ENCODE data around the gene LYZL6. TPM values are rescaled to one million over a fixed set of nuclear protein-coding genes. Genes with fewer than 3 reads are reported as not detected.

The LYZL6 gene
- total RNA-seq, 2 experiments from 2014 or later = not detected

DNA sequence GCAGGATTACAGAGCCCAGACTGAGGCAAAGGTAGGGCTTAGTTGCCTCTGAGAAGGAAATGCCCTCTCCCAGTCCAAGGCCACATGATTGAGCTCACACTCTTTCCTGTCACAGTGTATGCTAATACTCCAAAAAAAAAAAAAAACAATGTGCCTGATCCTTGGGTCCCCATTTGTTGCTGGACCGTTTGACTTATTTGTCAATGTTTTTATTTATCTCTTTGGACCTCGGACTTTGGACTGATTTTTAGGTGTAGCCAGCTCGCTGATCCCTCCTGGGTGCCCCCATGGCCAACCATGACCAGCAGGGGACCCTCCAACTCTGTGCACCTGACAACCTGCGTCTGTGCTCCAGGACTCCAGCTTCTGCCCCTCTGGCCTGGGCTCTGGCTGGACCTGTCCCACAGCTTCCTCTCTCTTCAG is 38.4 kb upstream of the LYZL6 start:
- no peak for TF ChIP-seq CTCF (IDR thresholded peaks at IDR 0.05)
- no peak overlapping the region for H3K27ac Mint-ChIP-seq
- intact Hi-C loops (cut with DNase I, micrococcal nuclease) = no loop called here
- H3K27me3 Mint-ChIP-seq = peaks cover 19% of the 10 kb centered on the region
- DNase-seq = no peak
- H3K4me1 Mint-ChIP-seq (ENCODE audit: low read depth) = no peaks in the 10 kb centered on the region
- Histone ChIP-seq H3K4me3 (ENCODE audit: low read length) (no peak overlapping the region), H3K36me3 (ENCODE audit: insufficient read depth, low read length) (no peaks in the 10 kb centered on the region), H3K27ac (ENCODE audit: low read depth in 1 of 2, low read length in 2 of 2) (no peak overlapping the region), H3K9me3 (ENCODE audit: control insufficient read depth in 1 of 2, insufficient read depth in 1 of 2, low read length in 2 of 2) (no peaks in the 10 kb centered on the region), H3K27me3 (ENCODE audit: control insufficient read depth in 1 of 2, insufficient read depth in 2 of 2, low read length in 2 of 2) (no peaks in the 10 kb centered on the region), H3K4me1 (ENCODE audit: insufficient read depth, low read length) (no peaks in the 10 kb centered on the region)
- no peaks in the 10 kb centered on the region for H3K9me3 Mint-ChIP-seq
- no peaks in the 10 kb centered on the region for H3K36me3 Mint-ChIP-seq (ENCODE audit: low read depth)
- POLR2A ChIA-PET = no interaction called here
- no peak overlapping the region for H3K4me3 Mint-ChIP-seq
- no peak for ATAC-seq (ENCODE audit: poor library complexity)
- CTCF ChIA-PET = no interaction called here

GRCh38 chr17:35981246-35981645 is 37.7 kb upstream of the LYZL6 start, which contains the start of gene CCL16:
TSS of gene CCL16 (minus strand) at chr17:35981497. CDS start at chr17:35981420, 77 bp downstream.
- no peak within 1 kb of the TSS for H3K4me3 Mint-ChIP-seq
- H3K36me3 Mint-ChIP-seq (ENCODE audit: low read depth) = no peaks in the 10 kb centered on the region
- ChIA-PET POLR2A (no interaction called here), CTCF (no interaction called here)
- intact Hi-C loops (cut with DNase I, micrococcal nuclease) = no loop called here
- H3K4me3 ChIP-seq (ENCODE audit: low read length) = no peak within 1 kb of the TSS
- no peaks in the 10 kb centered on the region for H3K27me3 ChIP-seq (ENCODE audit: control insufficient read depth in 1 of 2, insufficient read depth in 2 of 2, low read length in 2 of 2)
- H3K4me1 ChIP-seq (ENCODE audit: insufficient read depth, low read length) = no peaks in the 10 kb centered on the region
- H3K27me3 Mint-ChIP-seq = peaks cover 19% of the 10 kb centered on the region
- no peak for TF ChIP-seq CTCF (IDR thresholded peaks at IDR 0.05)
- no peaks in the 10 kb centered on the region for H3K9me3 ChIP-seq (ENCODE audit: control insufficient read depth in 1 of 2, insufficient read depth in 1 of 2, low read length in 2 of 2)
- DNase-seq (no peak), ATAC-seq (ENCODE audit: poor library complexity) (no peak)
- no peaks in the 10 kb centered on the region for H3K4me1 Mint-ChIP-seq (ENCODE audit: low read depth)
- no peak within 1 kb of the TSS for H3K27ac Mint-ChIP-seq
- H3K36me3 ChIP-seq (ENCODE audit: insufficient read depth, low read length) = no peaks in the 10 kb centered on the region
- no peak within 1 kb of the TSS for H3K27ac ChIP-seq (ENCODE audit: low read depth in 1 of 2, low read length in 2 of 2)
- no peaks in the 10 kb centered on the region for H3K9me3 Mint-ChIP-seq

GRCh38 chr17:35978346-35978745 is 34.8 kb upstream of the LYZL6 start:
- CTCF ChIA-PET = no interaction called here
- POLR2A ChIA-PET = no interaction called here
- ATAC-seq (ENCODE audit: poor library complexity) (no peak), DNase-seq (no peak)
- H3K9me3 ChIP-seq (ENCODE audit: control insufficient read depth in 1 of 2, insufficient read depth in 1 of 2, low read length in 2 of 2) = no peaks in the 10 kb centered on the region
- TF ChIP-seq CTCF (IDR thresholded peaks at IDR 0.05) = no peak
- Mint-ChIP-seq H3K4me1 (ENCODE audit: low read depth) (no peaks in the 10 kb centered on the region), H3K36me3 (ENCODE audit: low read depth) (no peaks in the 10 kb centered on the region), H3K27ac (no peak overlapping the region), H3K27me3 (peaks cover 19% of the 10 kb centered on the region), H3K4me3 (no peak overlapping the region), H3K9me3 (no peaks in the 10 kb centered on the region)
- no peaks in the 10 kb centered on the region for H3K4me1 ChIP-seq (ENCODE audit: insufficient read depth, low read length)
- no peaks in the 10 kb centered on the region for H3K36me3 ChIP-seq (ENCODE audit: insufficient read depth, low read length)
- H3K27ac ChIP-seq (ENCODE audit: low read depth in 1 of 2, low read length in 2 of 2) = no peak overlapping the region
- H3K4me3 ChIP-seq (ENCODE audit: low read length) = no peak overlapping the region
- H3K27me3 ChIP-seq (ENCODE audit: control insufficient read depth in 1 of 2, insufficient read depth in 2 of 2, low read length in 2 of 2) = no peaks in the 10 kb centered on the region
- intact Hi-C loops (cut with DNase I, micrococcal nuclease) = no loop called here
